Trophoblast cell (in vitro differentiated cells and primary cell): Measurements from ENCODE around the gene ACTMAP.

Experiments
- DNase-seq, 2 donors: peaks; one replicate each; pipeline ENCODE4 v3.0.0-alpha.2; 2016
- H2AFZ ChIP-seq: 2 replicates; pipeline ENCODE4 v1.6.1; 2013; ENCODE audit warnings: low read length, moderate library complexity, mild to moderate bottlenecking; ENCODE audit not compliant: insufficient read depth, poor library complexity
- H2AK5ac ChIP-seq: 2 replicates; pipeline ENCODE4 v1.6.1; 2013; ENCODE audit warnings: mild to moderate bottlenecking, low read length
- H2BK120ac ChIP-seq: 2 replicates; pipeline ENCODE4 v1.6.1; 2013; ENCODE audit warnings: low read length, mild to moderate bottlenecking, moderate library complexity; ENCODE audit not compliant: insufficient read depth, poor library complexity
- H2BK12ac ChIP-seq: 2 replicates; pipeline ENCODE4 v1.6.1; 2013; ENCODE audit warnings: mild to moderate bottlenecking, low read length, moderate library complexity
- H2BK5ac ChIP-seq: 2 replicates; pipeline ENCODE4 v1.6.1; 2013; ENCODE audit warnings: low read length, low read depth, moderate library complexity, mild to moderate bottlenecking; ENCODE audit not compliant: poor library complexity
- H3K14ac ChIP-seq: 2 replicates; pipeline ENCODE4 v1.6.1; 2013; ENCODE audit warnings: mild to moderate bottlenecking, low read length
- H3K18ac ChIP-seq: 2 replicates; pipeline ENCODE4 v1.6.1; 2013; ENCODE audit warnings: mild to moderate bottlenecking, low read length
- H3K23ac ChIP-seq: 2 replicates; pipeline ENCODE4 v1.6.1; 2013; ENCODE audit warnings: low read length
- H3K27ac ChIP-seq: 2 replicates; pipeline ENCODE4 v1.5.1; 2013; ENCODE audit warnings: low read depth, mild to moderate bottlenecking, inconsistent platforms, low read length, moderate library complexity
- H3K27me3 ChIP-seq: 2 replicates; pipeline ENCODE4 v1.6.1; 2013; ENCODE audit warnings: inconsistent platforms, mild to moderate bottlenecking, low read length, moderate library complexity; ENCODE audit not compliant: insufficient read depth
- H3K36me3 ChIP-seq, 2 experiments: 1 replicate in 1 of 2; 2 replicates in 1 of 2; pipeline ENCODE4 v1.6.1; 2013; ENCODE audit warnings: low read length in 2 of 2, mild to moderate bottlenecking in 2 of 2, moderate library complexity in 1 of 2; ENCODE audit not compliant: insufficient read depth in 2 of 2, control insufficient read depth in 1 of 2
- H3K4ac ChIP-seq: 2 replicates; pipeline ENCODE4 v1.6.1; 2013; ENCODE audit warnings: low read depth, mild to moderate bottlenecking, low read length, moderate library complexity
- H3K4me1 ChIP-seq, 2 experiments: 1 replicate in 1 of 2; 2 replicates in 1 of 2; pipeline ENCODE4 v1.6.1; 2013; ENCODE audit warnings: low read length in 2 of 2, mild to moderate bottlenecking in 2 of 2, moderate library complexity in 1 of 2; ENCODE audit not compliant: insufficient read depth in 2 of 2, control insufficient read depth in 1 of 2
- H3K4me2 ChIP-seq: 2 replicates; pipeline ENCODE4 v1.6.1; 2013; ENCODE audit warnings: inconsistent platforms, mild to moderate bottlenecking, low read length, moderate library complexity
- H3K4me3 ChIP-seq: 2 replicates; pipeline ENCODE4 v1.5.1; 2013; ENCODE audit warnings: mild to moderate bottlenecking, low read depth, low read length, inconsistent platforms
- H3K79me1 ChIP-seq: one replicate; pipeline ENCODE4 v1.6.1; 2013; ENCODE audit warnings: low read length
- H3K79me2 ChIP-seq: 2 replicates; pipeline ENCODE4 v1.6.1; 2013; ENCODE audit warnings: low read length, mild to moderate bottlenecking; ENCODE audit not compliant: control insufficient read depth, insufficient read depth, poor library complexity
- H3K9ac ChIP-seq: 2 replicates; pipeline ENCODE4 v1.6.1; 2013; ENCODE audit warnings: mild to moderate bottlenecking, low read length
- H3K9me3 ChIP-seq: 2 replicates; pipeline ENCODE4 v1.6.1; 2013; ENCODE audit warnings: low read depth, mild to moderate bottlenecking, control low read depth, inconsistent platforms, low read length; ENCODE audit not compliant: insufficient read depth
- H4K12ac ChIP-seq: 2 replicates; pipeline ENCODE4 v1.6.1; 2013; ENCODE audit warnings: low read depth, mild to moderate bottlenecking, low read length, moderate library complexity
- H4K8ac ChIP-seq: 2 replicates; pipeline ENCODE4 v1.6.1; 2013; ENCODE audit warnings: low read depth, mild to moderate bottlenecking, low read length, moderate library complexity
- H4K91ac ChIP-seq: one replicate; pipeline ENCODE4 v1.6.1; 2013; ENCODE audit warnings: low read depth, mild to moderate bottlenecking, low read length, moderate library complexity
- WGBS: extraction: QIAGEN DNeasy Blood & Tissue Kit; methylation state at CpG from one replicate; pipeline ENCODE4 v1.1.7; 2013; ENCODE audit warnings: missing lambda C conversion rate; ENCODE audit not compliant: insufficient read length, insufficient coverage; ENCODE audit errors: extremely low coverage; 5-methylcytosine and 5-hydroxymethylcytosine counted together

ACTMAP gene

GRCh38 chr19:40763963-40764362 is 13.7 kb upstream of the ACTMAP start:
- Histone ChIP-seq H3K4ac (no peak overlapping the region), H3K27me3 (no peaks in the 10 kb centered on the region), H2AFZ (no peak overlapping the region), H2BK120ac (no peak overlapping the region), H3K18ac (no peak overlapping the region), H3K4me2 (no peak overlapping the region), H3K36me3 (peaks cover 64 to 74% of the 10 kb centered on the region in 2 experiments), H3K79me1 (no peaks in the 10 kb centered on the region), H2AK5ac (no peak overlapping the region), H3K4me1 (no peaks in the 10 kb centered on the region), H4K12ac (no peak overlapping the region), H3K23ac (no peak overlapping the region), H2BK12ac (no peak overlapping the region), H3K9me3 (peaks cover 2% of the 10 kb centered on the region), H4K91ac (no peak overlapping the region), H3K27ac (no peak overlapping the region), H3K4me3 (no peak overlapping the region), H3K9ac (no peak overlapping the region), H3K14ac (no peak overlapping the region), H2BK5ac (no peak overlapping the region), H3K79me2 (no peaks in the 10 kb centered on the region), H4K8ac (no peak overlapping the region)
- no peak for DNase-seq
- no CpG with 5 or more reads among the region's 10 CpGs for WGBS

DNA sequence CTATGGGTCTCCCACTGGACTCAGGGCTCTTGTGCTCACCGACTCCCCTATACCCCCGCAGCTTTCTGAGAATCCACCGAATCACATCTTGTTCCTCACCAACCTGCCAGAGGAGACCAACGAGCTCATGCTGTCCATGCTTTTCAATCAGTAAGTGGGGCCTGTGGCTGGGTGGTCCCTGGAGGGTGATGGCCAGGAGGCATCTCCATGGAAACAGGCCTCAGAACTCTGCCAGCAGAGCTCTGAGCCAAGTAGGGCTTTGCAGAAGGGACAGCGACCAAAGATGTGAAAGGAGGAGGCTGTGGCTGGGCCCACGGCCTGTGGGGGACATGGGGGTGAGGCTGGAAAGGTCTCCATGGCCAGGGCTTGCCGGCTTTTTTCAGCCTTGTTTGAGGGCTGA is 13.2 kb upstream of the ACTMAP start:
- no peak overlapping the region for H2AK5ac ChIP-seq
- H3K4me2 ChIP-seq = no peak overlapping the region
- no peak for DNase-seq
- H3K79me1 ChIP-seq = no peaks in the 10 kb centered on the region
- H3K36me3 ChIP-seq = peaks cover 68 to 74% of the 10 kb centered on the region in 2 experiments
- no peaks in the 10 kb centered on the region for H3K27me3 ChIP-seq
- H4K91ac ChIP-seq = no peak overlapping the region
- no peak overlapping the region for H3K18ac ChIP-seq
- H3K79me2 ChIP-seq = no peaks in the 10 kb centered on the region
- no peak overlapping the region for H3K4me3 ChIP-seq
- H2BK5ac ChIP-seq = no peak overlapping the region
- no peak overlapping the region for H4K12ac ChIP-seq
- no peak overlapping the region for H3K9ac ChIP-seq
- H3K9me3 ChIP-seq = peaks cover 2% of the 10 kb centered on the region
- H3K14ac ChIP-seq = no peak overlapping the region
- no peak overlapping the region for H3K23ac ChIP-seq
- H3K4ac ChIP-seq = no peak overlapping the region
- H2BK12ac ChIP-seq = no peak overlapping the region
- WGBS = no CpG with 5 or more reads among the region's 7 CpGs
- H3K27ac ChIP-seq = no peak overlapping the region
- no peaks in the 10 kb centered on the region for H3K4me1 ChIP-seq
- H4K8ac ChIP-seq = no peak overlapping the region
- no peak overlapping the region for H2AFZ ChIP-seq
- H2BK120ac ChIP-seq = no peak overlapping the region

- Histone ChIP-seq H3K9ac (no peak overlapping the region), H3K4me1 (no peaks in the 10 kb centered on the region), H4K8ac (no peak overlapping the region), H2AK5ac (no peak overlapping the region), H3K9me3 (peaks cover 2% of the 10 kb centered on the region), H3K27me3 (no peaks in the 10 kb centered on the region), H3K23ac (no peak overlapping the region), H2BK120ac (no peak overlapping the region), H3K79me1 (no peaks in the 10 kb centered on the region), H2BK5ac (no peak overlapping the region), H2BK12ac (no peak overlapping the region), H3K4ac (no peak overlapping the region), H3K4me2 (no peak overlapping the region), H4K91ac (no peak overlapping the region), H3K36me3 (peaks cover 71 to 79% of the 10 kb centered on the region in 2 experiments), H3K18ac (no peak overlapping the region), H4K12ac (no peak overlapping the region), H3K4me3 (no peak overlapping the region), H2AFZ (no peak overlapping the region), H3K14ac (no peak overlapping the region), H3K27ac (no peak overlapping the region), H3K79me2 (no peaks in the 10 kb centered on the region)
- no peak for DNase-seq
- no CpG with 5 or more reads among the region's 17 CpGs for WGBS
Observed at GRCh38 chr19:40762754-40763470, 12.6 kb upstream of the ACTMAP start.

DNA sequence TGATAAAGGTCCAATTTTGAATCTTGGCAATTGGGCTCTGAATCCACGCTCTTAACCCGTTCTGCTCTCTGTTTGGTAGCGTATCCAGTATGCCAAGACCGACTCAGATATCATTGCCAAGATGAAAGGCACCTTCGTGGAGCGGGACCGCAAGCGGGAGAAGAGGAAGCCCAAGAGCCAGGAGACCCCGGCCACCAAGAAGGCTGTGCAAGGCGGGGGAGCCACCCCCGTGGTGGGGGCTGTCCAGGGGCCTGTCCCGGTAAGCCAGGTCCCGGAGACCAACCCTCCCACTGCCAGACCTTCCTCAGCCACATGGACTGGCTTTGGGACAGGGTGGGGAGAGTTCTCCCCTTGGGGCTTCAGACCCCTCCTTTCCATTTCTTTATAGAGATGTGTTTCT is 9.1 kb upstream of the ACTMAP start:
- Histone ChIP-seq H3K14ac (no peak overlapping the region), H3K36me3 (peaks cover 76 to 84% of the 10 kb centered on the region in 2 experiments), H3K9ac (no peak overlapping the region), H2AK5ac (no peak overlapping the region), H3K27me3 (no peaks in the 10 kb centered on the region), H2BK12ac (no peak overlapping the region), H2BK5ac (no peak overlapping the region), H3K9me3 (peaks cover 2% of the 10 kb centered on the region), H2BK120ac (no peak overlapping the region), H3K4me1 (peaks cover 14 to 23% of the 10 kb centered on the region in 2 experiments), H3K18ac (no peak overlapping the region), H3K4ac (no peak overlapping the region), H4K91ac (no peak overlapping the region), H3K79me1 (peaks cover 3% of the 10 kb centered on the region), H3K23ac (no peak overlapping the region), H3K4me3 (no peak overlapping the region), H4K8ac (no peak overlapping the region), H3K79me2 (peaks cover 19% of the 10 kb centered on the region), H4K12ac (no peak overlapping the region), H3K4me2 (no peak overlapping the region), H2AFZ (no peak overlapping the region), H3K27ac (no peak overlapping the region)
- no peak for DNase-seq
- no CpG with 5 or more reads among the region's 13 CpGs for WGBS
